Measurements from ENCODE around the gene RSAD1.

RSAD1 gene

DNA sequence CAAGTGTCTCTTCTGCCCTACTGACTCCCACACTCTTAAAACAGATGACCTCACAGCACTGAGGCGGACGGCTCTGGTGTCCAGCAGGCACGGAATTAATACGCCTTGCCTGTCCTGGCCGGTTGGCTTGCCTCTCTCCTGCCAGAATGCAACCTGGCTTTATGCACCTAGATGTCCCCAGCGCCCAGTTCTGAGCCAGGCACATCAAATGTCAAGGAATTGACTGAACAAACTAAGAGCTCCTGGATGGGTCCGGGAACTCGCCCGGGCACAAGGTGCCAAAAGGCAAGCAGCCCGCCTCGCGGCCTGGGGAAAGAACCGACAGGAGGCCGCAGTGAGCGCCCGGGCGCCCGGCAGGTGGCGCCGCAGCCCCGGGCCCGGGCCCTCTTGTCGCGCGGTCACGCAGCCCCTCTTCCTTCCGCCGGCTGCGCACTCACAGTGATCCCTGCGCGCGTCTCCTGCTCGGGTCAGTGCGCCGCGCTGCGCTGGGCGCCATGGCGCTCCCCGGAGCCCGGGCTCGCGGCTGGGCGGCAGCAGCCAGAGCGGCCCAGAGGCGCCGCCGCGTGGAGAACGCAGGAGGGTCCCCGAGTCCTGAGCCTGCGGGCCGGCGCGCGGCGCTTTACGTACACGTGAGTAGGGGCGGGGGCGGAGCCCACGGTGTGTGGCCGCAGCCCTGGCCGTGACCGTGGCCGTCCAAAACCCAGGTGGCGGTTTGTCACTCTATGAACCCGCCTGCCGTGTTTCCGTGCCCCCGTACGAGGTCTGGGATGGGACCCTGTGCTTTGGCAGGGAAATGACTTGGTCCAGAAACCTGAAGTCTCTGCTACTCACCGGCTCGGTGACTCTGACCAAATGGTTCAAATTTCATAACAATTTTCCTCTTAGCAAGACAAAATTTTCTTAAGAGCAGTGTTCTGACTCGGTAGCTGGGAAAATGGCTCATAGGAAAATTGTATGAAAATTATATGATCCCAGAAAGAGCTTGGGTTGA, at the start of gene RSAD1:
Gene RSAD1 (plus strand): TSS at position 470 of the 991 bp plus-strand sequence. CDS start 25 bp downstream, at position 495.
- Histone ChIP-seq H3K27me3 (ENCODE audit: control insufficient read depth, insufficient read depth, low read length) (peaks cover 14% of the 10 kb centered on the region), H3K9me3 (ENCODE audit: control insufficient read depth, insufficient read depth, low read length) (no peaks in the 10 kb centered on the region), H3K4me3 (ENCODE audit: low read depth, low read length) (peak within 1 kb of the TSS; percentile 90), H3K36me3 (ENCODE audit: control insufficient read depth, insufficient read depth, low read length) (peaks cover under 1% of the 10 kb centered on the region), H3K4me1 (ENCODE audit: control insufficient read depth, insufficient read depth, low read length) (no peaks in the 10 kb centered on the region), H3K9ac (ENCODE audit: low read depth, low read length) (peak within 1 kb of the TSS; percentile 49)

DNA sequence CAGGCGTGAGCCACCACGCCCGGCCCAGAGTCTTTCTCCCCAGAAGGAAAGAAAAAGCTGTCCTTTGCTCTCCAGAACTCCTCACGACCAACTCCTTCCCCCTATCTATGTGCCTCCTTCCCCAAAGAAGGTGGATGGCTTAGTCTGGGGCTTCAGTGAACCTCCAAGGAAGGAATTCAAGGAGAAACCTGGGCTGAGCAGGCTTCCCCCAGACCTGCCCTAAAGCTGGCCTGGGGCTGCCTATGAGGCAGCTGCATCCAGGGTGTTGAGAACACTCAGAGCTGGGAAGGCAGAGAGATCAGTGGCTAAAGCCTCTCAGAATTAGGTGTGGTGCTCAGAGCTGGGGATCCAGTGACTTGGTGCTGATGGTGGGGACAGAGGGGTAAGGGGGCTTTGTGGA, 48.9 kb upstream of the RSAD1 start:
- peaks cover 7% of the 10 kb centered on the region for H3K27me3 ChIP-seq (ENCODE audit: control insufficient read depth, insufficient read depth, low read length)
- H3K4me1 ChIP-seq (ENCODE audit: control insufficient read depth, insufficient read depth, low read length) = peaks cover 8% of the 10 kb centered on the region
- H3K9ac ChIP-seq (ENCODE audit: low read depth, low read length) = no peak overlapping the region
- no peaks in the 10 kb centered on the region for H3K9me3 ChIP-seq (ENCODE audit: control insufficient read depth, insufficient read depth, low read length)
- no peaks in the 10 kb centered on the region for H3K36me3 ChIP-seq (ENCODE audit: control insufficient read depth, insufficient read depth, low read length)
- no peak overlapping the region for H3K4me3 ChIP-seq (ENCODE audit: low read depth, low read length)

DNA sequence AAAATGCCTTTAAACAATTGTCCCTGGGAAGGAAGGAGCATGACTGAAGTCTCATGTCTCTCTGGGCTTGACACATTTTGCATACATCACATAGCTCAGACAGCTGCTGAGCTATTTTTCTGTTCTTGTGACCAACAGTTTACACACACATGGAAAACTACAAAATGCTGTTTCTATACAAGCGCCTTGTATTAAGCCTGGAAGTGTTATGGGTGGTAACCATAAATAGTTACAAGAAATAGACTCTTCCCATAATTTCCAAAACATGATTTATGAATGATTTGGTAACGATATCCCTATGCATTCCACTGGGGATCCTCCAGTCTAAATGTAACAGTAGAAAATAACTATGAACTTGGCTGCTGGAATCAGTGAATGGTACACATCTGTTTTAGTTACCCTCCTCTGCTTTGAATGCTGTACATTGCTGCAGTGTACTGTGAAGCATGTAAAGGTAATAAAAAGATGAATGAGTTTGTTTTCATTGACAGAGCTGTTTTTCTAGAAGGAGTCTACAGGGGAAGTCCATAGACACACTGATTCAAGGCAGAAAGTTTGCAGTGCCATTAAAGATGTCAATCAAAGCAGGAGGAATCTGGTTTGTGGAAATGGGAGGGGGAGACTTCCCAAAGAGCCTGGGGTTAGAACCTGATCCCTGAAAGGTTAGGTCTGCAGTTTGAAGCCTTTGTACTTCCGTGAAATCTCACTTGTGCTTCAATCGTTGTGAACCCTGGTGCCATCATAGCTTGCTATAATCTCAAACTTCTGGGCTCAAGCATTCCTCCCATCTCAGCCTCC, 47.6 kb upstream of the RSAD1 start:
- no peak overlapping the region for H3K4me3 ChIP-seq (ENCODE audit: low read depth, low read length)
- peaks cover 8% of the 10 kb centered on the region for H3K4me1 ChIP-seq (ENCODE audit: control insufficient read depth, insufficient read depth, low read length)
- no peaks in the 10 kb centered on the region for H3K9me3 ChIP-seq (ENCODE audit: control insufficient read depth, insufficient read depth, low read length)

DNA sequence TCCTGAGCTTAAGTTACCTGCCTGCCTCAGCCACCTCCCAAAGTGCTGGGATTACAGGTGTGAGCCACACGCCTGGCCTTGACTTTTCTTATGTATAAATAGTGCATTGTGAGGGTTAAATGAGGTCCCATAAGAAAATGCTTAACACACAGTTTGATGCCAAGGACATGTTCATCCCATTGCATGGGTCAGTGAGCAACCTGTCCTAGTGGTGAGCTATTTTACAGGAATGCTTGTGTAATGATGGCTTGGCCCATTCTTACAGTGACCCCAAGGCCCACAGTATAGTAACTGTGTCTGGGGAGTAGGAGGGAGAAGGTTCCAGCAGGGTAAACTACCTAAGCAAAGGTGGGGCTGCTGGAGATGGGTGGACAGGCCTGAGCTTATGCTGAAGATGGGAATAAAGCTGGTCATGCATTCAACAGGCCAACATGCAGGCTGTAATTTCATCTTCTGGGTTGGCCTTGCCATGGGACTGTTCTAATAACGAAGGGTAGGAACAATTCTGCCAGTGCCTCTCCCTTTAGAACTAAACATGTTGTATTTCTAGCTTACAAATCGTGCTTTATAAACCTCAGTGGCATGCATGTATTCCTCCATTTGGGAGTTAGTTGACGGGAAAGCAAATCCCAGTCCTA, 46.4 kb upstream of the RSAD1 start:
- H3K9ac ChIP-seq (ENCODE audit: low read depth, low read length) = no peak overlapping the region
- no peaks in the 10 kb centered on the region for H3K27me3 ChIP-seq (ENCODE audit: control insufficient read depth, insufficient read depth, low read length)
- peaks cover 3% of the 10 kb centered on the region for H3K4me1 ChIP-seq (ENCODE audit: control insufficient read depth, insufficient read depth, low read length)
- no peaks in the 10 kb centered on the region for H3K36me3 ChIP-seq (ENCODE audit: control insufficient read depth, insufficient read depth, low read length)
- H3K9me3 ChIP-seq (ENCODE audit: control insufficient read depth, insufficient read depth, low read length) = no peaks in the 10 kb centered on the region
- H3K4me3 ChIP-seq (ENCODE audit: low read depth, low read length) = no peak overlapping the region

More for the DNA sequence above, 47.6 kb upstream of the RSAD1 start:
- Histone ChIP-seq H3K9ac (ENCODE audit: low read depth, low read length) (no peak overlapping the region), H3K36me3 (ENCODE audit: control insufficient read depth, insufficient read depth, low read length) (no peaks in the 10 kb centered on the region), H3K27me3 (ENCODE audit: control insufficient read depth, insufficient read depth, low read length) (no peaks in the 10 kb centered on the region)

DNA sequence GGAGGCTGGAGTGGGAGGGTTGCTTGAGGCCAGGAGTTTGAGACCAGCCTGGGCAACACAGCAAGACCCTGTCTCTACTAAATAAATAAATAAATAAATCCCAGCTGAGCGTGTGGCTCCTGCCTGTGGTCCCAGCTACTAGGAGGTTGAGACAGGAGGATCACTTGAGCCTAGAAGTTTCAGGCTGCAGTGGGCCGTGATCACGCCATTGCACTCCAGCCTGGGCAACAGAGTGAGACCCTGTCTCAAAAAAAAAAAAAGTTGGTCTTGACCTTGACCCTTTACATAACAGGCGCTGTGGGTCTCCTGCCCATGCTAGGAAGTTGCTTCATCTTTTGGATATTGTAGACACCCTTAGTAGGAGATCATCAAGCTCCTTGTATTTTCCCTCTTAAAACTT, 41.3 kb upstream of the RSAD1 start:
- Histone ChIP-seq H3K27me3 (ENCODE audit: control insufficient read depth, insufficient read depth, low read length) (no peaks in the 10 kb centered on the region), H3K9me3 (ENCODE audit: control insufficient read depth, insufficient read depth, low read length) (no peaks in the 10 kb centered on the region), H3K4me1 (ENCODE audit: control insufficient read depth, insufficient read depth, low read length) (no peaks in the 10 kb centered on the region), H3K9ac (ENCODE audit: low read depth, low read length) (no peak overlapping the region), H3K36me3 (ENCODE audit: control insufficient read depth, insufficient read depth, low read length) (no peaks in the 10 kb centered on the region), H3K4me3 (ENCODE audit: low read depth, low read length) (no peak overlapping the region)

DNA sequence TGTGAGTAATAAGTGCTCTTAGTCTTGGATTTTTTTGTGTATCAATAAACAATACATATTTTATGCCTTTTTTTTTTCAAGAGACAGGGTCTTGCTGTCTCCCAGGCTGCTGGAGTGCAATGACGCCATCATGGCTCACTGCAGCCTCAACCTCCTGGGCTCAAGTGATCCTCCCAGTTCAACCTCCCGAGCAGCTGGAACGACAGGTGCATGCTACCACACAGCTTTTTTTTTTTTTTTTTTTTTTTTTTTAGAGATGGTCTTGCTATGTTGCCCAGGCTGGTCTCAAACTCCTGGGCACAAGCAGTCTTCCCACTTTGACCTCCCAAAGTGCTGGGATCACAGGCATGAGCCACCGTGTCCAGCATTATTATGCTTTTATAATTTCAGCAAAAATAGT, 39.7 kb upstream of the RSAD1 start:
- H3K4me3 ChIP-seq (ENCODE audit: low read depth, low read length) = no peak overlapping the region
- H3K9me3 ChIP-seq (ENCODE audit: control insufficient read depth, insufficient read depth, low read length) = no peaks in the 10 kb centered on the region
- peaks cover 4% of the 10 kb centered on the region for H3K4me1 ChIP-seq (ENCODE audit: control insufficient read depth, insufficient read depth, low read length)
- no peaks in the 10 kb centered on the region for H3K27me3 ChIP-seq (ENCODE audit: control insufficient read depth, insufficient read depth, low read length)
- no peaks in the 10 kb centered on the region for H3K36me3 ChIP-seq (ENCODE audit: control insufficient read depth, insufficient read depth, low read length)
- no peak overlapping the region for H3K9ac ChIP-seq (ENCODE audit: low read depth, low read length)

DNA sequence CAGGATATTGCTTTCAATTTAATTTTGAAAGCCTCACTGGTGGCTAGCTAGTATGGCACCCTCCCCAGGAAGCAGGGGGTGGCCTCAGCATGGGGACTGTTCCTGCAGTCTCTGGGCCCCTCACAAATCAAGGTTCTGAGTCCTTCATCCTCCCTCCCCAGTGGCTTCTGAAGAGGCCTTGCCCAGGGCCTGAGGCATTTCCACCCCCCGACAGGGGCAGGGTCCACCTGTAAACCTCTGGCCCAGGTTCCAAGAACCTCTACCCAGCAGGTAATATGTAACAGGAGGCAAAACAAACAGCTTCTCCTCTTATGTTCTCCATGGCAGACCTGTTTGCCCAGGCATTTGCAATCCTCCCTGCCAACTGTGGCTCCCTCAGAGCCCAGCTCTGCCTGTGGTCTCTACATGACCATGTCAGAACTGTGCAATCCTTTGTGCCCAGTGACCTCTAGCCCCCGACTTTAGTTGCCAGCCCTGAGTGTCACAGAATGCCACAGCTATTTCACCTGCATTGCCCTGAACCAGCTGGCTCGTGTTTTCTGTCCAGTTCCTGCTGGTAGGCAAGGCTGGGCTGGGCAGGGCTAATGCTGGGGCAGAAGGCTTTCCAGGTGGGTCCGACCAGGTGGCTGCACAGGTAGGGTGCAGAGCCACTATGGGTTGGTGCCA, 38.4 kb upstream of the RSAD1 start:
- Histone ChIP-seq H3K9me3 (ENCODE audit: control insufficient read depth, insufficient read depth, low read length) (no peaks in the 10 kb centered on the region), H3K36me3 (ENCODE audit: control insufficient read depth, insufficient read depth, low read length) (no peaks in the 10 kb centered on the region), H3K9ac (ENCODE audit: low read depth, low read length) (no peak overlapping the region), H3K4me3 (ENCODE audit: low read depth, low read length) (no peak overlapping the region), H3K27me3 (ENCODE audit: control insufficient read depth, insufficient read depth, low read length) (no peaks in the 10 kb centered on the region), H3K4me1 (ENCODE audit: control insufficient read depth, insufficient read depth, low read length) (peaks cover 4% of the 10 kb centered on the region)

DNA sequence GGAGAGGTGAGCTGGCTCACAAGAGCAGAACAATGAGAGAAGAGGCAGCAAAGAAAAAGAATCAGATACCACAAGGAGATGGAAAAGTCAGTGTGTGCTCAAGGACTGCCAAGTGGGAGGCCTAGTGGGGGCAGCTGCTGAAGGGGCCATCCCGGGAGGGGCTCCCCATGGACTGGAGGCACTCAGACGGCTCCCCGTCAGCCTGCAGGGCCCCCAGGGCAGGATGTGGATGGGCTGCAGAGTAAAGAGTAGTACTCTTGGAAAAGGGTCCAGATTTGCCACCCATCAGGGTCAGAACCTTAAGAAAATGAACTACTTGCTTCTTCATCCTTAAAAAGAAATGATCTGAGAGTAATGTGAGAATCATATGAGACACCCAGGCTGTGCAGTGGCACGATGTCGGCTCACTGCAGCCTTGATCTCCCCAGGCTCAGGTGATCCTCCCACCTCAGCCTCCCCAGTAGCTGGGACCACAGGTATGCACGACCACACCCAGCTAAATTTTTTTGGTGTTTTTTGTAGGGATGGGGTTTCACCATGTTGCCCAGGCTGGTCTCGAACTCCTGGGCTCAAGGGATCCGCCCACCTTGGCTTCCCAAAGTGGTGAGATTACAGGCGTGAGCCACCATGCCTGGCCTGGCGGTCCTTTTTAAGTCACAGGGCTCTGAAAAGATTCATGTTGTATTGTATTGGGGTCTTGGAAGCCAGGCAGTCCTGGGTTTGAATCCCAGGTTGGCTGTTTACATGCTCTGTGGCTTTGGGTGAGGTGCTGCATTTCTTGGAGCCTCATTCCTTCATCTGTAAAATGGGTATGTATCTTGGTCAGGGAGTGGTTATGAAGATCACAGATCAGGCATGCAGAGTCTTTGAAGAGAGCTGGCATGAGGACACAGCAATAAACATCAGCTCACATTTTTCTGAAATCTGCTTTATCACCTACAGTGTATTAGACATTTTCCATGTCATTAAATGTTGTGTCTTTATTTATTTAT, 37.5 kb upstream of the RSAD1 start:
- H3K27me3 ChIP-seq (ENCODE audit: control insufficient read depth, insufficient read depth, low read length) = no peaks in the 10 kb centered on the region
- no peak overlapping the region for H3K4me3 ChIP-seq (ENCODE audit: low read depth, low read length)
- peaks cover 4% of the 10 kb centered on the region for H3K4me1 ChIP-seq (ENCODE audit: control insufficient read depth, insufficient read depth, low read length)
- H3K36me3 ChIP-seq (ENCODE audit: control insufficient read depth, insufficient read depth, low read length) = no peaks in the 10 kb centered on the region
- no peak overlapping the region for H3K9ac ChIP-seq (ENCODE audit: low read depth, low read length)
- no peaks in the 10 kb centered on the region for H3K9me3 ChIP-seq (ENCODE audit: control insufficient read depth, insufficient read depth, low read length)

DNA sequence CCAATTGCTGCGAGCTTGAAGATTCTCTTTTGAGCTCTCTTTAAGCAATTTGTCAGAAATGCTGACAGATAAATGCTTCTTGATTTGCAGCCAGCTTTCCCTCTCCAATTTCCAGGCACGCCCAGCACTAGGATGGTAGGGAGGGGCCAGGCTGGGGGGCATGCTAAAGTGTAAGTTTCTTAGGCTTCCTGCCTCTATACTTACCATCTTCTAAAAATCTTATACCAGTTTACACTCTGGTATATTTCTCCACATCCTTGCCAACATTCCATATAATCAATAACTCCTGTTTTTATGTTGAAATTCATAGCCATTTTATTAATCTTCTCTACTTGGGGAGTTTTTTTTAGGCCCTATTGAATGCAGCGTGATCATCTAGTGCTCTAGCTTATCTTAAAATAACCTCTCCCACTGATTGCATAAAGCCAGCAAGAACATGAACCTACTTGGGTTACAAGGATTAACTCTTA, 35.1 kb upstream of the RSAD1 start:
- Histone ChIP-seq H3K9ac (ENCODE audit: low read depth, low read length) (no peak overlapping the region), H3K36me3 (ENCODE audit: control insufficient read depth, insufficient read depth, low read length) (no peaks in the 10 kb centered on the region), H3K9me3 (ENCODE audit: control insufficient read depth, insufficient read depth, low read length) (no peaks in the 10 kb centered on the region), H3K27me3 (ENCODE audit: control insufficient read depth, insufficient read depth, low read length) (no peaks in the 10 kb centered on the region), H3K4me1 (ENCODE audit: control insufficient read depth, insufficient read depth, low read length) (peaks cover 4% of the 10 kb centered on the region), H3K4me3 (ENCODE audit: low read depth, low read length) (no peak overlapping the region)

DNA sequence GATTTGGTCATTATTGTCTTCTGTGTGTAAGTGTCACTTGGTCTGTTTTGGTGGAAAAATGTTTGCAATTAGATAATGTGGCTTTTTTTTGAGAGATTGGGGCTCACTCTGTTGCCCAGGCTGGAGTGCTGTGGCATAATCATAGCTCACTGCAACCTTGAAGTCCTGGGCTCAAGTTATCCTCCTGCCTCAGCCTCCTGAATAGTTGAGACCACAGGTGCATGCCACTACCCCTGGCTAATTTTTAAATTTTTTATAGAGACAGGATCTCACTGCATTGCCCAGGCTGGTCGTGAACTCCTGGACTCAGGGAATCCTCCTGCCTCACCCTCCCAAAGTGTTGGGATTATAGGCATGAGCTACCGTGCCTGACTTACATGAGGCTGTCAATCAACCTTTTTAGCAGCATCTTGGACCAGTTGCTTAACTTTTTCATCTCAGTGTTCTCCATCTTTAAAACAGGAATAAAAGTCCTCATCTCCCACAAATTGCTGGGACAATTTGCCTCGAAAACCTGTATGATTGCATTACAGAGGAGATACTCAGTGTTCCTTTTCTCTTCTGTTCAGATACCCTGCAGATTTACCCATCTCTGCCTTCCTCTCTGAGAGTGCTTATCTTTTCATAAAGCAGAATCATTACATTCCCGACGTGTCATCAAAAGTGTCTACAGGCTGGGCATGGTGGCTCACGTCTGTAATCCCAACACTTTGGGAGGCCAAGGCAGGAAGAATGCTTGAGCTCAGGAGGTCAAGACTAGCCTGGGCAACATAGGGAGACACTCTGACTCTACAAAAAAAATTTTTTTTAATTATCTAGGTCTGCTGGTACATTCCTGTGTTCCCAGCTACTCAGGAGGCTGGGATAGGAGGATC, 33.6 kb upstream of the RSAD1 start:
- Histone ChIP-seq H3K9me3 (ENCODE audit: control insufficient read depth, insufficient read depth, low read length) (no peaks in the 10 kb centered on the region), H3K36me3 (ENCODE audit: control insufficient read depth, insufficient read depth, low read length) (no peaks in the 10 kb centered on the region), H3K4me3 (ENCODE audit: low read depth, low read length) (no peak overlapping the region), H3K9ac (ENCODE audit: low read depth, low read length) (no peak overlapping the region), H3K4me1 (ENCODE audit: control insufficient read depth, insufficient read depth, low read length) (peaks cover 4% of the 10 kb centered on the region), H3K27me3 (ENCODE audit: control insufficient read depth, insufficient read depth, low read length) (no peaks in the 10 kb centered on the region)
